B cell (primary cell): Measurements from ENCODE around the gene BANP. TPM values are rescaled to one million over a fixed set of nuclear protein-coding genes. Genes with fewer than 3 reads are reported as not detected.
"Not testable (repeated sequence)": the region's sequence is repeated elsewhere in the genome, so short reads cannot be mapped to it uniquely, and the experiment has no call there.

Source experiments
- ATAC-seq: fragments of 200-7000 bp; cut with Tn5 transposase; one replicate; pipeline ENCODE4 v1.10.0; 2021; ENCODE audit warnings: low read depth, mild to moderate bottlenecking, moderate number of reproducible peaks, moderate library complexity
- CTCF ChIA-PET: fragments of 350-600 bp; sonication (Branson Sonifier 250); formaldehyde crosslinking; loops from one replicate; lab custom pipeline; 2021; ENCODE audit warnings: antibody characterized with exemption, inconsistent platforms; lab: Charles Lee
- POLR2A ChIA-PET: fragments of 350-600 bp; sonication (Branson Sonifier 250); formaldehyde crosslinking; loops from one replicate; lab custom pipeline; 2021; ENCODE audit warnings: antibody characterized with exemption; lab: Charles Lee
- DNase-seq: peaks from one replicate; pipeline ENCODE4 v3.0.0; 2013
- H2AFZ ChIP-seq: 2 replicates; pipeline ENCODE4 v1.6.1; 2012; ENCODE audit warnings: mild to moderate bottlenecking, low read depth, low read length; ENCODE audit not compliant: insufficient read depth, poor library complexity, severe bottlenecking
- H3K27ac ChIP-seq, 2 donors: 1 replicate in 1 of 2; 2 replicates in 1 of 2; pipeline ENCODE4 v1.5.1; 2012 to 2013; ENCODE audit warnings: low read length in 2 of 2, mild to moderate bottlenecking in 2 of 2, moderate library complexity in 1 of 2
- H3K27me3 ChIP-seq, 4 experiments: fragments of 200-600 bp in 1 of 4; sonication (generic) in 1 of 4; replicated peaks in 1 of 4; 1 replicate in 2 of 4; 2 replicates in 2 of 4; pipeline versions ENCODE4 v1.6.1 to v1.7.0; 2013 to 2016; ENCODE audit warnings: low read length in 3 of 4, mild to moderate bottlenecking in 2 of 4, mixed read lengths in 1 of 4, moderate library complexity in 1 of 4; ENCODE audit not compliant: insufficient read depth in 4 of 4, control insufficient read depth in 3 of 4; ENCODE audit errors: control extremely low read depth in 1 of 4
- H3K36me3 ChIP-seq, 2 experiments: replicated peaks in 1 of 2; 1 replicate in 1 of 2; 2 replicates in 1 of 2; pipeline versions ENCODE4 v1.6.1 to v1.7.1; 2013; ENCODE audit warnings: low read length in 1 of 2; ENCODE audit not compliant: insufficient read depth in 2 of 2, control insufficient read depth in 1 of 2; ENCODE audit errors: control extremely low read depth in 1 of 2, extremely low read depth in 1 of 2
- H3K4me1 ChIP-seq, 2 donors: fragments of 200-600 bp in 1 of 2; sonication (generic) in 1 of 2; 1 replicate in 1 of 2; 2 replicates in 1 of 2; pipeline versions ENCODE4 v1.5.1 to v1.6.1; 2013 to 2017; ENCODE audit warnings: low read length in 2 of 2; ENCODE audit not compliant: control insufficient read depth in 2 of 2, insufficient read depth in 2 of 2
- H3K4me2 ChIP-seq: replicated peaks from 2 replicates; pipeline ENCODE3; 2012; ENCODE audit warnings: mild to moderate bottlenecking, low read depth, low read length; ENCODE audit not compliant: poor library complexity, severe bottlenecking
- H3K4me3 ChIP-seq, 5 experiments: fragments of 200-600 bp in 1 of 5; sonication (generic) in 1 of 5; 1 replicate in 3 of 5; 2 replicates in 2 of 5; pipeline versions ENCODE4 v1.5.1 to v1.7.0; 2011 to 2016; ENCODE audit warnings: low read length in 4 of 5, mild to moderate bottlenecking in 4 of 5, low read depth in 2 of 5, control low read depth in 1 of 5, moderate library complexity in 1 of 5; ENCODE audit not compliant: insufficient read depth in 1 of 5; ENCODE audit errors: control extremely low read depth in 1 of 5, extremely low read depth in 1 of 5
- H3K79me2 ChIP-seq: fragments of 200-600 bp; sonication (generic); one replicate; pipeline ENCODE4 v1.6.0; 2016; ENCODE audit warnings: low read length; ENCODE audit not compliant: control insufficient read depth, insufficient read depth
- H3K9ac ChIP-seq: fragments of 200-600 bp; sonication (generic); 2 replicates; pipeline ENCODE4 v1.6.1; 2017; ENCODE audit warnings: mild to moderate bottlenecking, low read length, moderate library complexity
- H3K9me3 ChIP-seq, 3 donors: one replicate each; pipeline versions ENCODE4 v1.6.1 to v1.7.1; 2013; ENCODE audit warnings: low read length in 2 of 3; ENCODE audit not compliant: control insufficient read depth in 2 of 3, insufficient read depth in 1 of 3; ENCODE audit errors: control extremely low read depth in 1 of 3
- H4K20me1 ChIP-seq: 2 replicates; pipeline ENCODE4 v1.6.0; 2012; ENCODE audit warnings: mild to moderate bottlenecking, low read length; ENCODE audit not compliant: insufficient read depth, control insufficient read depth, poor library complexity, severe bottlenecking
- H3K27ac Mint-ChIP-seq: one replicate; pipeline ENCODE4 v1.8.0; 2021; ENCODE audit warnings: mixed read lengths
- H3K27me3 Mint-ChIP-seq: one replicate; pipeline ENCODE4 v1.8.0; 2021; ENCODE audit warnings: mixed read lengths
- H3K4me1 Mint-ChIP-seq: one replicate; pipeline ENCODE4 v1.8.0; 2021; ENCODE audit warnings: mixed read lengths
- H3K4me3 Mint-ChIP-seq: one replicate; pipeline ENCODE4 v1.8.0; 2021; ENCODE audit warnings: mixed read lengths
- H3K9me3 Mint-ChIP-seq: one replicate; pipeline ENCODE4 v1.8.0; 2022; ENCODE audit warnings: mixed read lengths; ENCODE audit not compliant: insufficient read depth
- EZH2 ChIP-seq: IDR thresholded peaks from 2 replicates; pipeline ENCODE4 v1.6.1; 2012; ENCODE audit warnings: borderline replicate concordance, low read depth, mild to moderate bottlenecking, moderate library complexity, low read length; ENCODE audit not compliant: insufficient read depth, poor library complexity, severe bottlenecking
- WGBS: methylation state at CpG from one replicate; pipeline ENCODE4 v1.1.5; 2013; ENCODE audit warnings: missing lambda C conversion rate; ENCODE audit not compliant: insufficient coverage; 5-methylcytosine and 5-hydroxymethylcytosine counted together
- intact Hi-C: fragments of 100-400 bp; cut with micrococcal nuclease; formaldehyde crosslinking; loops from one replicate; pipeline ENCODE4 v1.10.0; 2022
- polyA plus RNA-seq: library from polyadenylated mRNA; depleted of rRNA; stranded (reverse); fragments of >200 nt; gene quantifications from 2 replicates; pipeline ENCODE4 v1.2.3, GENCODE V29; 2012
- total RNA-seq, 2 donors: library from RNA; stranded (reverse); fragments of 120-200 nt in 1 of 2; gene quantifications; 1 replicate in 1 of 2; 2 replicates in 1 of 2; pipeline versions ENCODE4 v1.2.3 to v1.2.4, GENCODE V29; 2013 to 2022
- TF ChIP-seq, protein P1 (sequence below): fragments of 200-600 bp; IDR thresholded peaks from one replicate; pipeline ENCODE4 v1.8.0; 2022; ENCODE audit warnings: antibody characterized with exemption, mild to moderate bottlenecking

The BANP gene
- total and polyA plus RNA-seq, 2 donors (not counting 1 experiment from before 2014, with no cell fraction given): 44.4 to 181 TPM

GRCh38 chr16:88016964-88017363, 65.7 kb downstream of the BANP start:
- Histone ChIP-seq H3K4me3 (no peak overlapping the region), H3K4me1 (no peaks in the 10 kb centered on the region), H3K27me3 (no peaks in the 10 kb centered on the region), H3K27ac (no peak overlapping the region), H3K79me2 (peaks cover 49% of the 10 kb centered on the region), H3K36me3 (peaks cover 0 to 48% of the 10 kb centered on the region in 2 experiments), H3K4me2 (no peak overlapping the region), H4K20me1 (peaks cover 38% of the 10 kb centered on the region), H2AFZ (no peak overlapping the region), H3K9ac (no peak overlapping the region), H3K9me3 (no peaks in the 10 kb centered on the region)
- ChIA-PET POLR2A (no interaction called here), CTCF (no interaction called here)
- Mint-ChIP-seq H3K27me3 (no peaks in the 10 kb centered on the region), H3K27ac (peak overlapping the region; percentile 26), H3K4me1 (no peaks in the 10 kb centered on the region), H3K4me3 (no peak overlapping the region), H3K9me3 (no peaks in the 10 kb centered on the region)
- TF ChIP-seq, protein P1, sequence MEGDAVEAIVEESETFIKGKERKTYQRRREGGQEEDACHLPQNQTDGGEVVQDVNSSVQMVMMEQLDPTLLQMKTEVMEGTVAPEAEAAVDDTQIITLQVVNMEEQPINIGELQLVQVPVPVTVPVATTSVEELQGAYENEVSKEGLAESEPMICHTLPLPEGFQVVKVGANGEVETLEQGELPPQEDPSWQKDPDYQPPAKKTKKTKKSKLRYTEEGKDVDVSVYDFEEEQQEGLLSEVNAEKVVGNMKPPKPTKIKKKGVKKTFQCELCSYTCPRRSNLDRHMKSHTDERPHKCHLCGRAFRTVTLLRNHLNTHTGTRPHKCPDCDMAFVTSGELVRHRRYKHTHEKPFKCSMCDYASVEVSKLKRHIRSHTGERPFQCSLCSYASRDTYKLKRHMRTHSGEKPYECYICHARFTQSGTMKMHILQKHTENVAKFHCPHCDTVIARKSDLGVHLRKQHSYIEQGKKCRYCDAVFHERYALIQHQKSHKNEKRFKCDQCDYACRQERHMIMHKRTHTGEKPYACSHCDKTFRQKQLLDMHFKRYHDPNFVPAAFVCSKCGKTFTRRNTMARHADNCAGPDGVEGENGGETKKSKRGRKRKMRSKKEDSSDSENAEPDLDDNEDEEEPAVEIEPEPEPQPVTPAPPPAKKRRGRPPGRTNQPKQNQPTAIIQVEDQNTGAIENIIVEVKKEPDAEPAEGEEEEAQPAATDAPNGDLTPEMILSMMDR: no peak
- TF ChIP-seq EZH2: no peak
- intact Hi-C loops: no loop called here
- WGBS: 98% methylated on average over 10 of the region's 11 CpGs
- no peak for DNase-seq
- no peak for ATAC-seq

DNA sequence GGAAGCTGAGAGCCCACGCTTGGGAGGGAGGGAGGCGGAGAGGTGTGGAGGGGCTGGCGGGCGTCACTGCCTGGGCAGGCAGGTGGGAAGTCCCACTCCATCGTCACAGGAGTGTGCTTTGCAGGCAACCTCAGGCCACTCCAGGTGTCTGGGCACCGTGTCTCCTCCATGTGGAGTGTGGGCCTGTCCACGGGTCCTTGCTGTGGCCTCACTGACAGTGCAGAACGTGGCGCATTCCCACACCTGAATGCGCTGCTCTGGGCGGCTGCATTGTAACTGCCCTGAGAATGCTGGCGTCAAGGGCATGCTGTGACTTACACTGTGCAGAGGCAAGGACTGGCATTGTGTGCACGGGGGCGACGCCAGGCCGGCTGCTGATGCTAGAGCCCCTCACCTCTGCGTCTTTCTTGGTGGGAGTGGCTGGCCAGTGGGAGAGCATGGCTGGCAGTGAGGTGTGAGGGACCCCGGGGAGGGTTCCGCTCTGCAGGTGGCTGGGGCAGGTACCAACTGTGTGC, 66.4 kb downstream of the BANP start:
- DNase-seq: no peak
- peaks cover 55% of the 10 kb centered on the region for H3K79me2 ChIP-seq
- Mint-ChIP-seq H3K27me3 (no peaks in the 10 kb centered on the region), H3K4me1 (no peaks in the 10 kb centered on the region), H3K4me3 (no peak overlapping the region), H3K9me3 (no peaks in the 10 kb centered on the region), H3K27ac (peak overlapping the region; percentile 10)
- WGBS: 94% methylated on average over 19 of the region's 19 CpGs
- no peak overlapping the region for H3K9ac ChIP-seq
- H3K4me2 ChIP-seq: no peak overlapping the region
- H3K4me3 ChIP-seq: no peak overlapping the region
- peaks cover 0 to 46% of the 10 kb centered on the region in 2 experiments for H3K36me3 ChIP-seq
- H2AFZ ChIP-seq: no peak overlapping the region
- no peak overlapping the region for H3K27ac ChIP-seq
- H3K4me1 ChIP-seq: no peaks in the 10 kb centered on the region
- CTCF ChIA-PET: no interaction called here
- intact Hi-C loops: no loop called here
- TF ChIP-seq, protein P1: no peak
- TF ChIP-seq EZH2: no peak
- no peaks in the 10 kb centered on the region for H3K27me3 ChIP-seq
- POLR2A ChIA-PET: no interaction called here
- peaks cover 45% of the 10 kb centered on the region for H4K20me1 ChIP-seq
- no peaks in the 10 kb centered on the region for H3K9me3 ChIP-seq
- no peak for ATAC-seq

GRCh38 chr16:88018382-88018781, 67.1 kb downstream of the BANP start:
- CTCF ChIA-PET, ATAC-seq, H3K9me3 Mint-ChIP-seq, H2AFZ ChIP-seq, H3K4me1 ChIP-seq, H3K4me3 Mint-ChIP-seq, H3K9me3 ChIP-seq, H3K27me3 ChIP-seq, DNase-seq, H3K4me3 ChIP-seq, intact Hi-C loops, H3K27ac ChIP-seq, H3K27me3 Mint-ChIP-seq, H3K4me1 Mint-ChIP-seq, H3K9ac ChIP-seq, H3K4me2 ChIP-seq, H3K27ac Mint-ChIP-seq, POLR2A ChIA-PET: not testable (repeated sequence)
- Histone ChIP-seq H3K79me2 (peaks cover 55% of the 10 kb centered on the region), H3K36me3 (peaks cover 2 to 48% of the 10 kb centered on the region in 2 experiments), H4K20me1 (peaks cover 47% of the 10 kb centered on the region)
- WGBS: 94% methylated on average over 26 of the region's 26 CpGs
